NB4 (cell line): ENCODE measurements around the gene SOX14.

Experiments used
- DNase-seq: peaks from one replicate; pipeline ENCODE4 v3.0.0; 2010; ENCODE audit warnings: low read depth
- H3K4me3 ChIP-seq: one replicate; pipeline ENCODE4 v1.5.1; 2011; ENCODE audit warnings: mild to moderate bottlenecking, low read depth, low read length, moderate library complexity
- CTCF ChIP-seq: IDR thresholded peaks from one replicate; pipeline ENCODE4 v1.5.1; 2012; ENCODE audit warnings: low read depth, low read length
- MAX ChIP-seq: IDR thresholded peaks from 2 replicates; pipeline ENCODE4 v1.6.1; 2011; ENCODE audit warnings: low read depth, low read length
- MYC ChIP-seq: IDR thresholded peaks from 2 replicates; pipeline ENCODE4 v1.6.1; 2011; ENCODE audit warnings: low read depth, low read length
- POLR2A ChIP-seq: IDR thresholded peaks from 2 replicates; pipeline ENCODE4 v1.6.1; 2011; ENCODE audit warnings: mild to moderate bottlenecking; ENCODE audit not compliant: insufficient read length; ENCODE audit errors: extremely low read depth

The SOX14 gene

GRCh38 chr3:137746808-137747207 is 17.3 kb upstream of the SOX14 start:
- no peak for DNase-seq
- H3K4me3 ChIP-seq = no peak overlapping the region
- TF ChIP-seq POLR2A (no peak), MYC (no peak), MAX (no peak), CTCF (no peak)

GRCh38 chr3:137759505-137759904 is 4.6 kb upstream of the SOX14 start:
- H3K4me3 ChIP-seq = no peak overlapping the region
- no peak for DNase-seq
- TF ChIP-seq MYC (no peak), CTCF (no peak)

GRCh38 chr3:137760341-137761098 is 3.6 kb upstream of the SOX14 start:
- TF ChIP-seq MYC = no peak
- no peak for TF ChIP-seq POLR2A
- no peak for TF ChIP-seq CTCF
- TF ChIP-seq MAX = no peak
- no peak overlapping the region for H3K4me3 ChIP-seq
- DNase-seq = no peak

- H3K4me3 ChIP-seq = no peak overlapping the region
- TF ChIP-seq CTCF (no peak), MYC (no peak), MAX (no peak), POLR2A (no peak)
Measured at GRCh38 chr3:137761099-137761562, 3.0 kb upstream of the SOX14 start.

GRCh38 chr3:137761563-137762503 is 2.3 kb upstream of the SOX14 start:
- TF ChIP-seq CTCF (no peak), POLR2A (no peak), MAX (no peak), MYC (no peak)
- no peak for DNase-seq
- no peak overlapping the region for H3K4me3 ChIP-seq

More at GRCh38 chr3:137761099-137761562, 3.0 kb upstream of the SOX14 start:
- no peak for DNase-seq
